GM18519 (cell line): ENCODE data around the gene CCDC178.

ENCODE experiments used
- ATAC-seq: cut with Tn5 transposase; IDR thresholded peaks from one replicate; pipeline ENCODE4 v1.9.1; 2021; ENCODE audit warnings: mild to moderate bottlenecking, moderate library complexity; ENCODE audit not compliant: unreplicated experiment, low FRiP score

The CCDC178 gene

GRCh38 chr18:33146014-33146413 lies 294.5 kb downstream of the CCDC178 start:
- ATAC-seq, result no peak

- no peak for ATAC-seq
These were observed 304.4 kb downstream of the CCDC178 start for GRCh38 chr18:33135951-33136660.

- no peak for ATAC-seq
These were observed 307.9 kb downstream of the CCDC178 start for GRCh38 chr18:33132657-33133056.

- ATAC-seq, result no peak
These were observed 311.9 kb downstream of the CCDC178 start for GRCh38 chr18:33128581-33128980.

GRCh38 chr18:33123862-33124518 lies 316.5 kb downstream of the CCDC178 start:
- no peak for ATAC-seq

GRCh38 chr18:33116376-33116775 lies 324.1 kb downstream of the CCDC178 start:
- ATAC-seq, result no peak

- no peak for ATAC-seq
These were observed 324.6 kb downstream of the CCDC178 start for GRCh38 chr18:33115917-33116316.

- ATAC-seq, result no peak
These were observed 325.0 kb downstream of the CCDC178 start for GRCh38 chr18:33115476-33115875.

- no peak for ATAC-seq
These were observed 325.8 kb downstream of the CCDC178 start for GRCh38 chr18:33114749-33115148.

- no peak for ATAC-seq
These were observed 327.1 kb downstream of the CCDC178 start for GRCh38 chr18:33113416-33113815.

GRCh38 chr18:33107511-33107910 lies 333.0 kb downstream of the CCDC178 start:
- no peak for ATAC-seq

- ATAC-seq, result no peak
These were observed 339.2 kb downstream of the CCDC178 start for GRCh38 chr18:33101316-33101715.

- no peak for ATAC-seq
These were observed 340.9 kb downstream of the CCDC178 start for GRCh38 chr18:33099626-33100025.

- no peak for ATAC-seq
These were observed 343.4 kb downstream of the CCDC178 start for GRCh38 chr18:33097126-33097525.

- no peak for ATAC-seq
These were observed 350.1 kb downstream of the CCDC178 start for GRCh38 chr18:33090461-33090860.

GRCh38 chr18:33076601-33077000 lies 363.9 kb downstream of the CCDC178 start:
- no peak for ATAC-seq

- no peak for ATAC-seq
These were observed 366.4 kb downstream of the CCDC178 start for GRCh38 chr18:33074125-33074524.

GRCh38 chr18:33062834-33063364 lies 377.6 kb downstream of the CCDC178 start:
- ATAC-seq, result no peak

- ATAC-seq, result no peak
These were observed 387.6 kb downstream of the CCDC178 start for GRCh38 chr18:33052886-33053285.

GRCh38 chr18:33051407-33051806 lies 389.1 kb downstream of the CCDC178 start:
- no peak for ATAC-seq

- ATAC-seq, result no peak
These were observed 400.3 kb downstream of the CCDC178 start for GRCh38 chr18:33040213-33040612.

- no peak for ATAC-seq
These were observed 405.6 kb downstream of the CCDC178 start for GRCh38 chr18:33034945-33035344.
